ENCODE results near the gene PRPS2. TPM values are rescaled to one million over a fixed set of nuclear protein-coding genes. Genes with fewer than 3 reads are reported as not detected.
A peak's percentile ranks its signal among the peaks of the same experiment; 100 is the strongest.

Gene PRPS2
- total RNA-seq, 2 experiments from 2014 or later: 92.5 to 108 TPM

GRCh38 chrX:12789976-12790375 lies 1.2 kb upstream of the PRPS2 start:
- Mint-ChIP-seq H3K4me1 (peaks cover 36% of the 10 kb centered on the region), H3K36me3 (ENCODE audit: low read depth) (peaks cover 27% of the 10 kb centered on the region), H3K9me3 (no peaks in the 10 kb centered on the region), H3K4me3 (peak overlapping the region; percentile 82), H3K27ac (no peak overlapping the region), H3K27me3 (peaks cover 14% of the 10 kb centered on the region)
- CTCF ChIA-PET: interaction anchor here (1.0 kb wide), 1 partner anchor 19 kb away, joined by 4 read pairs; no protein-coding TSS in a partner anchor
- POLR2A ChIA-PET: no interaction called here
- no peak for DNase-seq

GRCh38 chrX:12790885-12791256 lies 341 bp upstream of the PRPS2 start:
- H3K9me3 Mint-ChIP-seq: no peaks in the 10 kb centered on the region
- H3K36me3 Mint-ChIP-seq (ENCODE audit: low read depth): peaks cover 35% of the 10 kb centered on the region
- DNase-seq: no peak
- peak overlapping the region; percentile 87 for H3K27ac Mint-ChIP-seq
- peaks cover 12% of the 10 kb centered on the region for H3K27me3 Mint-ChIP-seq
- H3K4me1 Mint-ChIP-seq: peaks cover 44% of the 10 kb centered on the region
- ChIA-PET CTCF (interaction anchor here (0.6 to 2.2 kb wide), 4 partner anchors 9 to 24 kb away, joined by 3 to 8 read pairs (median 4); no protein-coding TSS in a partner anchor), POLR2A (interaction anchor here (0.7 kb wide), 1 partner anchor 32 kb away, joined by 3 read pairs; no protein-coding TSS in a partner anchor)
- H3K4me3 Mint-ChIP-seq: peak overlapping the region; percentile 82

- no peak for DNase-seq
- peak overlapping the region; percentile 87 for H3K27ac Mint-ChIP-seq
- H3K9me3 Mint-ChIP-seq: no peaks in the 10 kb centered on the region
- CTCF ChIA-PET: interaction anchor here (1.0 to 2.2 kb wide), 5 partner anchors 9 to 1006 kb away, joined by 3 to 8 read pairs (median 3); no protein-coding TSS in a partner anchor
- peaks cover 10% of the 10 kb centered on the region for H3K27me3 Mint-ChIP-seq
- peak overlapping the region; percentile 80 for H3K4me3 Mint-ChIP-seq
- POLR2A ChIA-PET: no interaction called here
- H3K4me1 Mint-ChIP-seq: peaks cover 44% of the 10 kb centered on the region
- peaks cover 36% of the 10 kb centered on the region for H3K36me3 Mint-ChIP-seq (ENCODE audit: low read depth)
Observed at GRCh38 chrX:12792711-12793110, 1.5 kb downstream of the PRPS2 start.

DNA sequence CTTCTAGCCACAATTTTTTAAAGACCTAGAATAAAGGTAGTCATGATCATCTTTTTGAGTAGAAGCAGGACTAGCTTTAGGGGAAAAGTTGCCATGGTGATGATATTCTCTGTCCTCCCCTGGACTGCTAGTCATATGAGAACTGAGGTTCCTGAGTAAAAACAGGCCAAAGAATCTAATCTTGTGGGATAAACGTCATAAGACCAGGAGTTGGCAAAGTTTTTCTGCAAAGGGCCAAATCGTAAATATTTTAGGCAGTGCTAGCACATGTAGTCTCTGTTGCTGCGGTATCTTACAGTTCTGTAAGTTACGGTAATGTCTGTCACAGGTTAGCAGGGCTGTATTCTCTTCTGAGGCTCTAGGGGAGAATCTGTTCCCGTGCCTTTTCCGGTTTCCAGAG lies 3.4 kb downstream of the PRPS2 start:
- POLR2A ChIA-PET: no interaction called here
- Mint-ChIP-seq H3K27ac (no peak overlapping the region), H3K4me1 (peaks cover 49% of the 10 kb centered on the region), H3K36me3 (ENCODE audit: low read depth) (peaks cover 46% of the 10 kb centered on the region), H3K9me3 (no peaks in the 10 kb centered on the region), H3K4me3 (no peak overlapping the region), H3K27me3 (no peaks in the 10 kb centered on the region)
- DNase-seq: no peak
- CTCF ChIA-PET: interaction anchor here (1.2 to 1.6 kb wide), 4 partner anchors 15 to 152 kb away, joined by 3 to 7 read pairs (median 3); no protein-coding TSS in a partner anchor

GRCh38 chrX:12798601-12799000 lies 7.4 kb downstream of the PRPS2 start:
- peaks cover 55% of the 10 kb centered on the region for H3K4me1 Mint-ChIP-seq
- CTCF ChIA-PET: interaction anchor here (0.8 kb wide), 1 partner anchor 148 kb away, joined by 3 read pairs; no protein-coding TSS in a partner anchor

GRCh38 chrX:12799118-12799517 lies 7.9 kb downstream of the PRPS2 start:
- H3K36me3 Mint-ChIP-seq (ENCODE audit: low read depth): peaks cover 59% of the 10 kb centered on the region
- ChIA-PET CTCF (no interaction called here), POLR2A (no interaction called here)
- H3K4me1 Mint-ChIP-seq: peaks cover 52% of the 10 kb centered on the region
- no peaks in the 10 kb centered on the region for H3K9me3 Mint-ChIP-seq
- H3K4me3 Mint-ChIP-seq: no peak overlapping the region
- DNase-seq: no peak
- no peak overlapping the region for H3K27ac Mint-ChIP-seq
- no peaks in the 10 kb centered on the region for H3K27me3 Mint-ChIP-seq

More at GRCh38 chrX:12798601-12799000, 7.4 kb downstream of the PRPS2 start:
- no peaks in the 10 kb centered on the region for H3K9me3 Mint-ChIP-seq
- H3K4me3 Mint-ChIP-seq: no peak overlapping the region
- no peak overlapping the region for H3K27ac Mint-ChIP-seq
- H3K36me3 Mint-ChIP-seq (ENCODE audit: low read depth): peaks cover 62% of the 10 kb centered on the region
- DNase-seq: no peak
- POLR2A ChIA-PET: no interaction called here
- H3K27me3 Mint-ChIP-seq: no peaks in the 10 kb centered on the region

DNA sequence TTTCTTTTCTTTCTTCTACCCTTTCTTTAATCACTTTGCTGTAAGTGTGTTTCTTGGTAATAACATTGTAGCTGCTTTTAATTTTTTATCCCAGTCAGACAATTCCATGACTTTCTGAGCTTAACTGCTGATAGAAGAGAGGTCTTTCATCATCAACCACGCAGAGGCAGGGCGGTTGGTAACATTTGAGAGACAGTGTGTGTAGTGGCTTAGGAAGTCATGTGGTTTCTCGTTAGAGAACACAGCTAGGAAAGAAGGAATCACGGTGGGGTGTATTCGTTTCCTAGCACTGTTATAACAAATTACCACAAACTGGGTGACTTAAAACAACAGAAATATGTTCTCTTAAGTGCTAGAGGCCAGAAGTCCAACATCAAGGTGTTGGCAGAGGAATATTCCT lies 11.5 kb downstream of the PRPS2 start:
- H3K4me1 Mint-ChIP-seq: peaks cover 45% of the 10 kb centered on the region
- peak; percentile 11 for DNase-seq
- H3K36me3 Mint-ChIP-seq (ENCODE audit: low read depth): peaks cover 58% of the 10 kb centered on the region
- no peaks in the 10 kb centered on the region for H3K9me3 Mint-ChIP-seq
- H3K27ac Mint-ChIP-seq: peak overlapping the region; percentile 84
- ChIA-PET POLR2A (no interaction called here), CTCF (interaction anchor here (0.6 to 3.6 kb wide), 4 partner anchors 9 to 288 kb away, joined by 3 to 16 read pairs (median 4); no protein-coding TSS in a partner anchor)
- H3K4me3 Mint-ChIP-seq: peak overlapping the region; percentile 20
- no peaks in the 10 kb centered on the region for H3K27me3 Mint-ChIP-seq

DNA sequence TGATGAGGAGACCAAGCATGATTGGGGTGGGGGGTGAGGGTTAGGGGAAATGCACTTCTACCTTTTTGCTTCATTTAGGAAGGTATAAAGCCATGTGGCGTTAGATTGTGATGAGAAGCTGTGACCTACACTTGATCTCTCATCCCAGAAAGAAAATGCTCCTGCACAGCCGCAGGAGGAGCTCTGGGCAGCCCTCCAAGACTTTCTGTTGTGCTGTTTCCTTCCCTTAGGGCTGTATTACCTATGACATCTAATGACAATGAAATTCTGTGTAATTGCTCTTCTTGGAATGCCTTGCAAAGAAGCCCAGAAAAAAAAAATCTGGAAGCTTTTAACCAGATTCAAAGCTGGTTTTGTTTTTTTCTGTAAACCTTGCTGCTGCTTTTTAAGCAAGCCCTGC lies 13.4 kb downstream of the PRPS2 start:
- Mint-ChIP-seq H3K9me3 (no peaks in the 10 kb centered on the region), H3K36me3 (ENCODE audit: low read depth) (peaks cover 50% of the 10 kb centered on the region), H3K4me3 (no peak overlapping the region), H3K27me3 (no peaks in the 10 kb centered on the region), H3K4me1 (peaks cover 40% of the 10 kb centered on the region), H3K27ac (peak overlapping the region; percentile 66)
- DNase-seq: no peak
- ChIA-PET CTCF (interaction anchor here (3.6 kb wide), 1 partner anchor 10 kb away, joined by 16 read pairs; no protein-coding TSS in a partner anchor), POLR2A (no interaction called here)

- POLR2A ChIA-PET: no interaction called here
- no peaks in the 10 kb centered on the region for H3K27me3 Mint-ChIP-seq
- no peak overlapping the region for H3K27ac Mint-ChIP-seq
- CTCF ChIA-PET: interaction anchor here (3.6 kb wide), 1 partner anchor 9 kb away, joined by 16 read pairs; no protein-coding TSS in a partner anchor
- peaks cover 47% of the 10 kb centered on the region for H3K36me3 Mint-ChIP-seq (ENCODE audit: low read depth)
- no peaks in the 10 kb centered on the region for H3K9me3 Mint-ChIP-seq
- peaks cover 40% of the 10 kb centered on the region for H3K4me1 Mint-ChIP-seq
- DNase-seq: no peak
- no peak overlapping the region for H3K4me3 Mint-ChIP-seq
Observed at GRCh38 chrX:12805333-12805732, 14.1 kb downstream of the PRPS2 start.

GRCh38 chrX:12811658-12812057 lies 20.4 kb downstream of the PRPS2 start:
- ChIA-PET CTCF (no interaction called here), POLR2A (no interaction called here)
- Mint-ChIP-seq H3K27ac (peak overlapping the region; percentile 64), H3K9me3 (no peaks in the 10 kb centered on the region), H3K36me3 (ENCODE audit: low read depth) (peaks cover 39% of the 10 kb centered on the region), H3K27me3 (no peaks in the 10 kb centered on the region), H3K4me1 (peaks cover 44% of the 10 kb centered on the region), H3K4me3 (no peak overlapping the region)
- DNase-seq: no peak

DNA sequence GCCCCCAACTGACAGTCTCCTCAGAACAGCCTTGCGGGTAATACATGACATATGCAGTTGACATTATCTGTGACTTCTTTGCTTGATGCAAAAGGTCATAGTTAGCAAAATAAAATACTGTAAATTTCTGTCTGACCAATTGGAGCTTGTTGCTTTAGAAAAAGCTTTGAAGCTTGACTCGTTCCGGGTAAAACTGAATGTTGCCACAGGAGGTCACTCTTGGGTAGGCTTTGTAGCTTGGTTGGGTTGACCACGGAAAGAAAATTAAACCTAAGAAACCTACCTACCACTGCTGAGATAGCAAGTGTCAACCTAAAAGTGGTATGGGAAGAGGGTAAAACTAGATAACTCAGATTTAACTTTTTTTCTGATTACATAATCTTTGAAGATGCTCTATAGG lies 23.2 kb downstream of the PRPS2 start:
- peaks cover 50% of the 10 kb centered on the region for H3K36me3 Mint-ChIP-seq (ENCODE audit: low read depth)
- no peaks in the 10 kb centered on the region for H3K27me3 Mint-ChIP-seq
- POLR2A ChIA-PET: interaction anchor here (0.6 kb wide), 1 partner anchor 774 kb away, joined by 8 read pairs; no protein-coding TSS in a partner anchor
- H3K4me3 Mint-ChIP-seq: no peak overlapping the region
- peaks cover 42% of the 10 kb centered on the region for H3K4me1 Mint-ChIP-seq
- DNase-seq: peak; percentile 63
- peak overlapping the region; percentile 71 for H3K27ac Mint-ChIP-seq
- CTCF ChIA-PET: interaction anchor here (0.7 to 2.9 kb wide), 15 partner anchors 11 to 673 kb away, joined by 3 to 17 read pairs (median 5); partner anchors contain the start of gene PRPS2
- no peaks in the 10 kb centered on the region for H3K9me3 Mint-ChIP-seq

GRCh38 chrX:12817528-12817927 lies 26.3 kb downstream of the PRPS2 start:
- no peak for DNase-seq
- Mint-ChIP-seq H3K27me3 (no peaks in the 10 kb centered on the region), H3K9me3 (no peaks in the 10 kb centered on the region), H3K27ac (no peak overlapping the region), H3K36me3 (ENCODE audit: low read depth) (peaks cover 56% of the 10 kb centered on the region), H3K4me3 (no peak overlapping the region), H3K4me1 (peaks cover 21% of the 10 kb centered on the region)
- POLR2A ChIA-PET: no interaction called here
- CTCF ChIA-PET: no interaction called here

DNA sequence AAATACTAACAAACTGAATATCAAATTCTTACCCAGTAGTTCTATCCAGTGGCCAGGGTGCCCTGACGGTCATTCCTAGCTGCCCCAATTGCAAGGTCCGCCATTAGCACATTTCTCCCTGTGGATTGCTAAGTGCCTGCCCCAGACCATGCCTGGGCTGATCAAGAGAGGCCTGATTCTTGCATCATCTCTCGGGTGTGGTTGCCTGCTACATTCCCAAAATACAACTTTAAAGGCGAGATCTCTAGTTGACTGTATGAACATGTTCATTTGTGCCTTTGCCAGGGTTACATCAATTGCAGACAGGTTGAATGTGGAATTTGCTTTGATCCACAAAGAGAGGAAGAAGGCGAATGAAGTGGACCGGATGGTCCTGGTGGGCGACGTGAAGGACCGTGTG lies 28.0 kb downstream of the PRPS2 start:
- no peak for DNase-seq
- H3K36me3 Mint-ChIP-seq (ENCODE audit: low read depth): peaks cover 58% of the 10 kb centered on the region
- H3K27me3 Mint-ChIP-seq: no peaks in the 10 kb centered on the region
- peaks cover 7% of the 10 kb centered on the region for H3K4me1 Mint-ChIP-seq
- no peaks in the 10 kb centered on the region for H3K9me3 Mint-ChIP-seq
- H3K27ac Mint-ChIP-seq: peak overlapping the region; percentile 31
- ChIA-PET POLR2A (no interaction called here), CTCF (interaction anchor here (0.6 kb wide), 1 partner anchor 58 kb away, joined by 3 read pairs; no protein-coding TSS in a partner anchor)
- H3K4me3 Mint-ChIP-seq: no peak overlapping the region

DNA sequence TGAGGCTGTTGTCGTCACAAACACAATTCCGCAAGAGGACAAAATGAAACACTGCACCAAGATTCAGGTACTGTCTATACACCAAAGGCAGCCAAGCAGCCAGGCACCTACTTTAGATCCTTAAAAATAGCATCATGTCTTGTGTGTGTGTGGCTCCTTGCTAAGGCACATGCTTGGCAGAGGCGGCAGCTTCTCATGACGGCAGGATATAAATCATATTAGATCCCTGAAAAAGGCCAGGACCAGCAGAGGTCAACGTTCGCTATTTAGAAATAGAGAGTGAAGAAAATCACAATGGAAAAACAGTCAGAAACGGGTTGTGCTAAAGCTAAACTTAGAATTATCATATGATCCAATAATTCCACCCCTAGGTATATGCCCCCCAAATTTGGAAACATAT lies 29.5 kb downstream of the PRPS2 start:
- CTCF ChIA-PET: no interaction called here
- no peak overlapping the region for H3K27ac Mint-ChIP-seq
- peaks cover 62% of the 10 kb centered on the region for H3K36me3 Mint-ChIP-seq (ENCODE audit: low read depth)
- H3K9me3 Mint-ChIP-seq: no peaks in the 10 kb centered on the region
- no peaks in the 10 kb centered on the region for H3K27me3 Mint-ChIP-seq
- H3K4me3 Mint-ChIP-seq: no peak overlapping the region
- DNase-seq: no peak
- POLR2A ChIA-PET: no interaction called here
- no peaks in the 10 kb centered on the region for H3K4me1 Mint-ChIP-seq
